CD4-positive, alpha-beta T cell treated with Interleukin-15 for 1 hour (primary cell): ENCODE data around the gene SHC3.

Experiments
- DNase-seq: peaks from one replicate; pipeline ENCODE4 v3.0.0-alpha.2; 2020

The SHC3 gene

GRCh38 chr9:88975966-88976889 lies 202.4 kb downstream of the SHC3 start:
- DNase-seq: no peak

GRCh38 chr9:88974641-88975040 lies 204.0 kb downstream of the SHC3 start:
- no peak for DNase-seq

GRCh38 chr9:88973281-88974045 lies 205.2 kb downstream of the SHC3 start:
- no peak for DNase-seq

- DNase-seq: no peak
Measured at GRCh38 chr9:88972401-88972800, 206.2 kb downstream of the SHC3 start.

GRCh38 chr9:88971131-88971960 lies 207.3 kb downstream of the SHC3 start:
- no peak for DNase-seq

GRCh38 chr9:88969646-88970373 lies 208.8 kb downstream of the SHC3 start:
- no peak for DNase-seq

- DNase-seq: no peak
Measured at GRCh38 chr9:88968799-88969198, 209.8 kb downstream of the SHC3 start.

GRCh38 chr9:88966894-88967676 lies 211.5 kb downstream of the SHC3 start:
- DNase-seq: no peak

- DNase-seq: no peak
Measured at GRCh38 chr9:88965473-88965872, 213.1 kb downstream of the SHC3 start.

- DNase-seq: no peak
Measured at GRCh38 chr9:88960632-88961031, 218.0 kb downstream of the SHC3 start.

- DNase-seq: no peak
Measured at GRCh38 chr9:88959727-88960469, 218.7 kb downstream of the SHC3 start.

GRCh38 chr9:88957526-88957925 lies 221.1 kb downstream of the SHC3 start:
- DNase-seq: no peak
